ENCODE measurements around the gene HUNK.

GRCh38 chr21:31870472-31871193, 2.2 kb upstream of the HUNK start:
- no peak for TF ChIP-seq CTCF (conservative IDR thresholded peaks at IDR 0.05; ENCODE audit: low read depth in 2 of 2)
- no peak for TF ChIP-seq REST (IDR thresholded peaks at IDR 0.05; ENCODE audit: unreplicated experiment)
- TF ChIP-seq EZH2 (IDR thresholded peaks at IDR 0.05; ENCODE audit: low read depth, unreplicated experiment) = no peak
- TF ChIP-seq ETS1 (IDR thresholded peaks at IDR 0.05) = no peak
- TF ChIP-seq POLR2AphosphoS5 (IDR thresholded peaks at IDR 0.05; ENCODE audit: low read depth) = no peak
- no peak for TF ChIP-seq EZH2phosphoT487 (IDR thresholded peaks at IDR 0.05; ENCODE audit: unreplicated experiment)
- no peak for TF ChIP-seq CREB1 (CRISPR knock-in tag; IDR thresholded peaks at IDR 0.05; ENCODE audit: low read depth)
- TF ChIP-seq NANOG (IDR thresholded peaks at IDR 0.05; ENCODE audit: borderline replicate concordance) = no peak
- no peak for TF ChIP-seq ZNF462 (CRISPR knock-in tag; IDR thresholded peaks at IDR 0.05)
